Activated T-cell treated with anti-CD3 and anti-CD28 coated beads, Interleukin-2, amount 50 U/mL, for 24 hours (primary cell): ENCODE measurements around the gene TAF1L.
A peak's percentile ranks its signal among the peaks of the same experiment; 100 is the strongest.

Experiments used
- DNase-seq: peaks from one replicate; pipeline ENCODE4 v3.0.0-alpha.2; 2020
- H3K27ac Mint-ChIP-seq: 2 replicates; pipeline ENCODE4 v1.8.0; 2020; ENCODE audit warnings: mild to moderate bottlenecking, mixed read lengths
- H3K27me3 Mint-ChIP-seq: 2 replicates; pipeline ENCODE4 v1.8.0; 2020; ENCODE audit warnings: mixed read lengths
- H3K36me3 Mint-ChIP-seq: 2 replicates; pipeline ENCODE4 v1.8.0; 2020; ENCODE audit warnings: low read depth, mixed read lengths
- H3K4me1 Mint-ChIP-seq: 2 replicates; pipeline ENCODE4 v1.8.0; 2020; ENCODE audit warnings: low read depth, mixed read lengths
- H3K4me3 Mint-ChIP-seq: 2 replicates; pipeline ENCODE4 v1.8.0; 2020; ENCODE audit warnings: mild to moderate bottlenecking, moderate library complexity, mixed read lengths
- H3K9me3 Mint-ChIP-seq: 2 replicates; pipeline ENCODE4 v1.8.0; 2020; ENCODE audit warnings: mixed read lengths

Gene TAF1L

DNA sequence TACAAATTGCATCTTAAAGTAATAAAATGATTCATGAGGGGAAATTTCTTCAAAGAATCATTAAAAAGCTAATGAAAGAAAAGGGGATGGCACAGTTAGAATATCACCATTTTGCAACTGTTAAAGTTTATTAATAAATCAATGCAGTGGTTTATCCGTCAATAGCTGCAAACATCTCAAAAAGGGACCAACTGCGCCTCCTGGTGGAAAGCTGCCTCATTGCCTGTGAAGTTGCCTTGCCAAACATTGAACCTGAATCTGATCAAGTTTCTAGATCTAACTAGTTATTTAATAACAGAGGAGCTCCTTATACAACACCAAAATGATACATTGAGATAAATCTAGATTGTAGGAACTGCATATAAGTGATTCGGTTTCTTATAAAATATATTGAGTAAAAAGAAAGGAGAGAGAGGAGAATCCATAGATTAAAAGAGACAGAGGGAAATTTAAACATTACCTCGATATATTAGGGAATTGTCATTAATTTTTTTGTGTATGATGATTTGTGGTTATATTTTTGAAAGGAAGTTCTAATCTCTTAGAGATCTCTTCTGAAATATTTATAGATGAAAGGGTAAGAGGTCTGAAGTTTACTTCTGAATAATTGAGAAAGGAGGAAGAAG is 55.6 kb downstream of the TAF1L start:
- H3K27me3 Mint-ChIP-seq, result peaks cover 28% of the 10 kb centered on the region
- peak; percentile 84 for DNase-seq
- no peaks in the 10 kb centered on the region for H3K36me3 Mint-ChIP-seq
- H3K4me3 Mint-ChIP-seq, result no peak overlapping the region
- H3K27ac Mint-ChIP-seq, result no peak overlapping the region
- no peaks in the 10 kb centered on the region for H3K4me1 Mint-ChIP-seq
- H3K9me3 Mint-ChIP-seq, result no peaks in the 10 kb centered on the region
